HG02759 (cell line): ENCODE data around the gene TCF7L1.

Experiments
- ATAC-seq: cut with Tn5 transposase; IDR thresholded peaks from one replicate; pipeline ENCODE4 v1.9.1; 2021; ENCODE audit warnings: mild to moderate bottlenecking, moderate library complexity; ENCODE audit not compliant: unreplicated experiment

The TCF7L1 gene

DNA sequence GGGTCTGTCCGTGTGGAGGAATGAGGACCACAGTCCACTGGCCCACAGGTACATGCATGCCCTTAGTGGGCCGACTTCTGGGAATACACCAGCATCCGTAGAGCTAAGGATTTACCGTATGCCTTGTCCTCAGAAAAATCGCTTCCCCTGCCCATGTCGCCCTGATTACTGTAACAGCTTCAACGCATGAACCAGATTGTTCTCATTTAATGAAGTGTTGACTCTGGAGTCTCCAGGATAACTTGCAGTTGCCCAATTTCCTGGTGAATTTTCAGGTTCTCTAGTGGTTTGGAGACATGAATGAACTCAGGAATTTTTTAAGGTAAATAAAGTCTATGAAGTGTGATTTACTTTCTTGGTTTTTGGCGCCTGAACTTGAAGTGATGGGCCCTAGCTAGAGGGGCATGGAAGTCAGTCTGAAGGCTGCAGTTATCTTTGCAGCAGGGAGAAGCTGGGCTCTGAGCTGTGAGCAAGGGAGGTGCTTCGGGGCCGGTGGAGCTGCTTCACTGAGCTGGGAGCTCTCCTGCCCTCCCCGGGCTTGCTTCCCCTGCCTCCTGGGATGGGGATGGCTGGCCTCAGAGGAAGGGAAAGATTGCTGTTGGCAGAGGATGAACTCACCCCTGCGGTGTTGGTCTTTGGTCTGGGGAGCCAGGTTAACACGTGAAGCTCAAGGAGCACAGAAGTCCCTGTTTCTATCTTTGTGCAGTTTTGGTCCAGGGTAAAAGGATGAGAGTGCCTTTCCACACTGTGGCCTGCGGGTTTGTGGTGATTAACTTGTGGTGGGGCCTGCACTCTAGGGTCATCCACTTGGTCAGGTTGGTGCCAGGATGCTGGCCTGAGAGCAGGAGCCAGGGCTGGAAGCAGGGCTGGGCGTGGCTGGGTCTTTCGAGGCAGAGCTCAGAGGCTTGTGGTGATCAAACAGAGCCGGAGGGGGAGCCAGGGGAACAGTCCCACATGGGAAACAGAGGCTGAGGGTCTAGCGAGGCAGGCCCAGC is 28.1 kb downstream of the TCF7L1 start:
- ATAC-seq, result no peak

DNA sequence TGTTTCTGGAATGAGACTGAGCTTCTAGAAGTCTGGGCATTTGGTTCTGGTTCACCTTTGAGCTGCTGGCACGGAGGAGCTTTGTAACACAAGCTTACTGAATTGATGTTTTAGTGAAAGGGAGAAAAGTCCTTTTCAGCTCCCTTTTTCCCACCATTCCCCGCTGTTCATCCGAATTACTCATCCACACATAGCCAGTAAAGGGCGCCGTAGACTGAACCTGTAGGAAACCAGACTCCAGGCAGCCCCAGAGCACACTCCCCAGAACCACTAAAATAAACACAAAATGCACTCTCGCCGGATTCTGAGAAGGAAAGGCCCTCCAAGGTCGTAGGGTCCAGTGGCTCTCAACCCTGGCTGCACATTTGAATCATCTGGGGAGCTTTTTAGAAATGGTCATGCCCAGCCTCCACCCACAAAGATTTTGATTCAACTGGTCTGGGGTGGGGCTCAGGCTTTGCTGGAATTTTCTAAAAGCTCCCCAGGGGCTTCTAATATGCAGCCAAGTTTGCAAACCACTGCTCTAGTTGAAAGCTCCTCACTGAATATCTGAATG is 29.6 kb downstream of the TCF7L1 start:
- no peak for ATAC-seq

DNA sequence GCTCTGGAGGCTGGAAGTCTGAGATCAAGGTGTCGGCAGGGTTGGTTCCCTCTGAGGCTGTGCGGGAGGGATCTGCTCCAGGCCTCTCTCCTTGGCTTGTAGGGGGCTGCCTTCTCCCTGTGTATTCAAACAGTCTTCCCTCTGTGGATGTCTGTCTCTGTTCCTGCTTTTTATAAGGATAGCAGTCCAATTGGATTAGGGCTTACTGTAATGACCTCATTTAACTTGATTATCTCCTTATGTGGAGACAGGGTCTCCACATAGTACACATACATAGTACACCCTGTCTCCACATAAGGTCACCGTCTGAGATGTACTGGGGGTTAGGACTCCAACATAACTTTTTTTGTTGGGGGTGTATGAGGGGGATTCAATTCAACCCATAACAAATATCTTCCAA is 30.5 kb downstream of the TCF7L1 start:
- no peak for ATAC-seq

DNA sequence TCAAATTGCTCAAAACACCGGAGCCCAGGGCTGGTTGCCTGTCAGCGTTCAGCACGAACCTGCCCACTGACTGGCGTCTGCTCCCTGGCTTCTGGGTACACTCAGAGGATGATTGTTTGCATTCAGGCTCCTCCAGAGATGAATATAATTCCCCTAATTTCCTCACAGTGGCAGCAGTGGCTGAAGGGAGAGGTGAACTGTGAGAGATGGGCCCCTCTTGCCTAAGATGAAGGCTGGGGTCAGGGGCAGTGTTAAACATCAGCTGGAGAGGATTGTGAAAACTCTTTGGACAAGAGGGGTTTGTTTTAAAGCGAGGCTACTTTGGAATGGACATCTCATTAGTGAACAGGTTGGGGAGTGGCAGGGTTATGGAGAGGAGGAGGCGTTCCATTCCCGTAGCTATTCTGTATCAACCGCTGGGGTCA is 31.0 kb downstream of the TCF7L1 start:
- no peak for ATAC-seq

DNA sequence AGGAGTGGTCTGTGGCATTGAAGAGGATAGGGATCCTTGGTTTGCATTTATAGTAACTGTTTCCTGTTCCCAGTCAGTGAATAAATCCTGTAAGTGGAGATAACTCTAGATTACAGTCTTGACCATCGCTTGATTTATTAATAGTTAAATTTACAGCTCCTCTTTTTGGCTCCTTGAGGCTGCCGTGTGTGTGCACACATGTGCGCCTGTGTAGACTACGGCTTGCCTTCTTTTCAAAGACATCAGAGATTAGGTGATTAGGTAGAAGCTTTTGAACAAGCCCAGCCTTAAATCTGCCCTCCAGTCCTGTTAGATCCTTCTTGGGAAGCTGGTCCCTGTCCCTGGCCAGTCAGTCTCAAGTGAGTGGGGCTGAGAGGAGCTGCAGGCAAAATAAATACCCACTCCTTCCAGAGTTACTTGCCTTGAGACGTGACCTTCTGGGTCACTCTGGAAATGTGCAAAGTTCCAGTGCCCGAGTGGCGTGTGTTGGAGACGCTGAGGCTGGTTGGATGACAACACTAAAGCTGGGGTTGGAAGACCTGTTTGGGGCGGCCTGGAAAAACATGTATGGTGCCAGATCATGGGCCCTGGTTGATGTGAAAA is 32.0 kb downstream of the TCF7L1 start:
- no peak for ATAC-seq

DNA sequence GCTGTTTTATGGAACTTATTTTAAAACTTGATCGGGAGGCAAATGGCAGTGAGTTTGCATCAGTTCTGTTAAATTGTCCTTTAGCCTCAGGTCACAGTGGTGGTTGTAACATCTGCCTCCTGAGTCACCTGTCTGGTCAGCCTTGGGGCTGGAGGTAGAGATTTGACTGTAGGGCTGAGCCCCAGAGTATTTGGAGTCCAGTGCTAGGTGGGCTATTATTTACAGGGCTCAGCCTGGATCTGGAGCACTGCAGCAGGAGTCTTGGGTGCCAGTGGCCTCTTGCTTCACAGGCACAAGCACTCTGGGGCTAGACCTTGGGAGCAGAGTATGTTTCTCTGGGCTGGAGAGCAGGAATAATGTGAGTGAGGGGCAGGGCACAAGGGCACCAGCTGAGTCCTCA is 32.8 kb downstream of the TCF7L1 start:
- ATAC-seq, result no peak

DNA sequence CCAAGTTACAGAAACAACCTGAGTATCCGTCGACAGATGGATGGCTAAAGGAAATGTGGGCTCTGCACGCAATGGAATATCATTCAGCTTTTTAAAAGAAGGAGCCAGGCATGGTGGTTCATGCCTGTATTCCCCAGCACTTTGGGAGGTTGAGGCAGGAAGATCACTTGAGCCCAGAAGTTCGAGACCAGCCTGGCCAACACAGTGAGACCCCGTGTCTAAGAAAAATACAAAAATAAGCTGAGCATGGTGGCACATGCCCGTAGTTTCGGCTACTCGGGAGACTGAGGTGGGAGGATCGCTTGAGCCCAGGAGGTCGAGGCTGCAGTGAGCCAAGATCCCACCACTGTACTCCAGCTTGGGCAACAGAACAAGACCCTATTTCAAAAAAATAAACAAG is 34.3 kb downstream of the TCF7L1 start:
- no peak for ATAC-seq

DNA sequence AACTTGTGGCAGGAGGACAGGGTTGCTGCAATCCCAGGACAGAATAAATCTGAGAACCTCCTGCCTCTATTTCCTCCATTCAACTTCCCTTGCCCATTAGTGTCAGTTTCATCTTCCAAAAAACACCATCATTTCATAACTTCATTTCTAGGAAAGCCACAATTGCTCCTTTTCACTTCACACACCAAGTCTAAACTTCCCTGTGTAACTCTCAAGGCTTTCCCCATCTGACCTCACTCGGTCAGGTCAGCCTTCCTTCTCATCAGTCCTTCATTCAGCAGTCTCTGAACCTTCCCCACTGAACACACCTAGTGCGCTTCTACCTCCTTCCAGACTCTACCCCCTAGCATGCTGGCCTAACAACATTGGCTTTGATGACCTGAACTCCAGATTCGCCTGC is 35.8 kb downstream of the TCF7L1 start:
- no peak for ATAC-seq

DNA sequence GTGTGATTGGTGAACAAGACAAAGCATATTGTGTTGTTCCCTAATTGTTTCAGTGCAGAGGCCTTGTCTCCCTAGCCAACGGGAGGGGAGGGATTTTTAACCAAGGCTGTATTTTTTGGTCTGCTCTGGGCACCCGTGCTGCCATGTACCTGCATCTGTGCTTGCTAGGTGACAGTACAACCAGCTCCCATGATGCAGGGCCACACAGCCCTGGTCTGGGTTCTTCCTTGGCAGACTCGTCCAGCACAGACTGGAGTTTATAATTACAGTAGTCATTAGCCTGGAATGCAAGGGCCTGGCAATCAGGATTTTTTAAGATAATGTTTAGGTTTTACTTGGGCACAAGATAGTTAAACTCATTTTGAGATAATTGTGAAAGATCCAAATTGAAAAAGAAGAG is 36.4 kb downstream of the TCF7L1 start:
- ATAC-seq, result no peak

DNA sequence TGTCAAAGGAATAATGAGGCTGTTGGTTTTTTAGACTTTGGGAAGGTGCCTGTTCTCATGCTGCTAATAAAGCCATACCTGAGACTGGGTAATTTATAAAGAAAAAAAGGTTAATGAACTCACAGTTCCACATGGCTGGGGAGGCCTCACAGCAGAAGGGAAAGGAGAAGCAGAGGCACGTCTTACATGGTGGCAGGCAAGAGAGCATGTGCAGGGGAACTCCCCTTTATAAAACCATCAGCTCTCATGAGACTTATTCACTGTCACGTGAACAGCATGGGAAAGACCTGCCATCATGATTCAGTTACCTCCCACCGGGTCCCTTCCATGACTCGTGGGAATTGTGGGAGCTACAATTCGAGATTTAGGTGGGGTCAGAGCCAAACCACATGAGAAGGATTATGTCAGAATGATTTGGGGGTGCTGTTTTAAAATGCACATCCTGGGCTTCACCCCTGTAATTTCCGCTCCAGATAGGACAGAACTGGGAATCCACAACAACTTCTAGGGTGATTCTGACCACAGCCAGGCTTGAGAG is 37.8 kb downstream of the TCF7L1 start:
- ATAC-seq, result no peak

DNA sequence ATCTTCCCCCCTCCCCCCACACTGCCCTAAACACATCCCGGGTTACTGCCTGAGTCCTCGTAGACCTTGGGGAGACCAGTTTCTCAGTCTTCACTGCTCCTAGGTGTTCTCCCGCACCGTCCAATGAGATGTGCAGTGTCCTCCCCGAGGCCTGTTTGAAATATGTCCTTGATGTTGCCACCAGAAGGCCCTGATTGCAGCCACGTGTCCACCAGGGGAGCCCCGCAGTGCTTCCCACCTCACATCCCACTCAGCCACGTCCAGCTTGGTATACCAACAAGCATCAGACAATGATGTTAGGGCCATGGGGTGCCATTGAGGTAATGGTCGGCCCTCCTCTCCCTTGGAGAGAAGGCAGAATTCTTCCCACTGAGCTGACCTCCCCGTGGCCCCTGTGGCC is 38.7 kb downstream of the TCF7L1 start:
- ATAC-seq, result no peak

DNA sequence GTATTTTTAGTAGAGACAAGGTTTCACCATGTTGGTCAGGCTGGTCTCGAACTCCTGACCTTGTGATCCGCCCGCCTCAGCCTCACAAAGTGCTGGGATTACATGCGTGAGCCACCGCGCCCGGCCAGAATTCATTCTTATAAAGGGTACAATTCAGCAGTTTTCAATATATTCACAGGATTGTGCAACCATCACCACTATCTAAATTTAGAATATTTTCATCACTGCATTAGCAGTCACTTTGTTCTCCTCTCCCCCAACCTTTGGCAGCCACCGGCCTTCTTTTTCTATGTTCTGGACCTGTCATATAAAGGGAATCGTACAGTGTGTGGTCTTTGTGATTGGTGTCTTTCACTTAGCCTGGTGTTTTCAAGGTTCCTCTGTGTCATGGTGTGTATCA is 40.7 kb downstream of the TCF7L1 start:
- no peak for ATAC-seq

DNA sequence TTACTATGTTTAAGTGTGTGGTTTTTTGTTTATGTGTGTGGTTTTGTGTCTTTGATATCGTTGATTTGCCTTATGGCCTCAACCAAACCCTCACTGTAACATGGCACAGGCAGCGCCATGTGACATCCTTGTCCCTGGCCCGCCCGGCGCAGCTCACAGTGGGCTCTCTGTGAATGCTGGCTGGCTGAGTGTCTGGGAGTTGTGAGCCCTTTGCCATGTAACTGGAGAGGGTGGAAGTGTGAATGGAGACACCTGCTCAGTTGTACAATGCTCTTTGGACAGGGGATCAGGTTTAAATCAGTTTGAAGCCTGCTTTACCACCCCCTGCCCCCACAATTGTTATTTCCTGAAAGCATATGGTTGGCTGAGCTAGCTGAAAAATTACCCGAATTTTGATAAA is 41.8 kb downstream of the TCF7L1 start:
- no peak for ATAC-seq

DNA sequence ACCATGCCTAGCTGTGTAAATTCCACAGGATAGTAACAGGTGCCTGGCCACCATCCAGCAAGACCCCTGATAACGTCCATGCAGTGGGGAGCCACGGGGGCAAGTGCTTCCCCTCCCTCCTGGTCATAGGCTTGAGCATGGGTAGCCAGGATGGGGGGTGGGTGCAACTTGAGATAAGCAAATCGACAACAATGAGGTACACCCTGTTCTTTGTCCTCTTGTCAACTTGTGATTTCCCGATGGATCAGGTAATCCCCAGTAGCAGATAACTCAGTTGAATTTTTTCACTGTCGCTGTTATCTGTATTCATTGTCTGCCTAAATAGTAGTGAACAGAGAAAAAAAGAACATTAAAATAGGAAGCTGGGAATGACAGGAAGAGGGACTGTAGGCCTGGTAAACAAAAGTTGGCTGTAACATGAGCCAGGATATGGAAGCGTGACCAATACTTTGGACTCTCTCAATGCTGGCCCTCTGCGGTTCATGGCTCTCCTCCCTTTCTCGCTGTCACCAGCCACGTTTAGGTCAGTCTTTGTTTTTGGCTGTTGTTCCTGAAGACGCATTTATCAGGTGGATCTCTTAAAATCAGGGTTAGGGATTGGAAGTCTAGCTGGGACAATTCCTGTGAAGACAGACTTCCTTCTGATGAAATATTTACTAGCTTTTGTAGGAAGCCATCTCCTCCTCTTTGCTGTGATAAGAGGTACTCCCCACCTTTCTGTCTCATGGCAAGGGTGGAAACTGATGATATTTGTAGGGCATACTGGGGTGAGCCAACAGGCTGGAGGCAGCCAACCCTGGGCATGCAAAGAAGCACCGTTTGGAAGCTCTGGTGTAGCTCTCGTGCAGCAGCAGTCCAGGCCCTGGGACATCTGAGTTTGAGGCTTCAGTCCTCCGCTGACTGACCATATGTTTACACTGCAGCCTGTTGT is 42.4 kb downstream of the TCF7L1 start:
- no peak for ATAC-seq

DNA sequence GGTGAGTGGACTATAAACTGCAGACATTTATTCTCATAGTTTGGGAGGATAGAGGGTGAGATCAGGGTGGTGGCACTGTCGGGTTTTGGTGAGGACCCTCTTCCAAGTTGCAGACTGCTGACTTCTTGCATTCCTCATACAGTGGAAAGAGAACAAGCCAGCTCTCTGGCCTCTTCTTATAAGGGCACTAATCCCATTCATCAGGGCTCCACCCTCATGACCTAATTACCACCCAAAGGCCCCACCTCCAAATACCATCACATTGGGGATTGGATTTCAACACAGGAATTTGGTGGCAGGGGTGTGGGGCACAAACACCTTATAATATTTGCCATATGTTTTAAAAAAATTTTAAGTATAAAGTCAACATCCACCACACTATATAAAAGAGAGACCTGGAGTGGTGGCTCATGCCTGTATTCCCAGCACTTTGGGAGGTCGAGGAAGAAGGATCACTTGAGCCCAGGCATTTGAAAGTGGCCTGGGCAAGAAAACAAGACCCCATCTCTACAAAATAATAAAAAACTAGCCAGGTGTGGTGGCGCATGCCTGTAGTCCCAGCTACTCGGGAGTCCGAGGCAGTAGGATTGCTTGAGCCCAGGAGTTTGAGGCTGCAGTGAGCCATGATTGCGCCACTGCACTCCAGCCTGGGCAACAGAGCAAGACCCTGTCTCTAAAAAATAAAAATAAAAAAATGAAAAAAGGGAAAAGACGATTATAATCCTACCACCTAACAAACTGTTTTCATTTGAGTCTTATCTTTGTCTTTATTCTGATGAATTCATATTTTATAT is 44.0 kb downstream of the TCF7L1 start:
- ATAC-seq, result no peak

DNA sequence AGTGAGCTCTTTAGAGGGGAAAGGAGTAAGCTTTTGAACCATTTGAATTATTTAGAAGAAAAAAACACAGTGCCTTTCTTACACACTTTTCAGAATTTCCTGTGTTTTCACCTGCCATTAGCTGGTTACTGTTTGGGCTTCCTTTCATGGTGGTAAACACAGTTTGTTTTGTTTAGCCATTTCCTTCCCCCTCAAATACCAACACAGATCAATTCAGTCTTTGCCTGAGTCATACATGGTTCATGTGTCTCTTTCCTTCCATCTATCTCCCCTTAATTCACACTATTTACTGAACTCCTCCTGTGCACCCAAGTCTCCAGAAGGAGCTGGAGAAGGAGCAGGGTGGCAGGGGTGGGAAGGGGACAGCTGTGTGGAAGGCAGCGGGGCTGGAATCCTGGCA is 45.0 kb downstream of the TCF7L1 start:
- no peak for ATAC-seq

DNA sequence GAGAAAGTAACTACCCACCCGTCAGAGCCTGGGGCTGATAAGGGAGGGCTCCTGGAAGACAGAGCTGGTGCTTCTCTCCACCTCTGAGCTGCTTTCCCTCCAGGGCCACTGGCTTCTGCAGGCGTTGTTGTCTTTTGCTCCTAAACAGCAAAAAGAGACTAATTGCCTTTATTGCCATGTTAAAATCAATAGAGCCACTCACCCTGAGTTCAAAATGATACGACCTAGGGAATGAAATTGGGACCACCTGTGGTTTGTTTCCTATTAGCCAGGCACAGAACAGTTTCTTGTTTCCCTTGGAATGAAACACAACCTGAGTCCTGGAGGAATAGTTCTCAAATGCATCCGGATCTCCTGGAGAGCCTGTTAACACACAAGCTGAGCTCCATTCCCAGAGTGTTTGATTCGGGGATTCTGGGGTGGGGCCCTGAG is 45.8 kb downstream of the TCF7L1 start:
- ATAC-seq, result no peak

DNA sequence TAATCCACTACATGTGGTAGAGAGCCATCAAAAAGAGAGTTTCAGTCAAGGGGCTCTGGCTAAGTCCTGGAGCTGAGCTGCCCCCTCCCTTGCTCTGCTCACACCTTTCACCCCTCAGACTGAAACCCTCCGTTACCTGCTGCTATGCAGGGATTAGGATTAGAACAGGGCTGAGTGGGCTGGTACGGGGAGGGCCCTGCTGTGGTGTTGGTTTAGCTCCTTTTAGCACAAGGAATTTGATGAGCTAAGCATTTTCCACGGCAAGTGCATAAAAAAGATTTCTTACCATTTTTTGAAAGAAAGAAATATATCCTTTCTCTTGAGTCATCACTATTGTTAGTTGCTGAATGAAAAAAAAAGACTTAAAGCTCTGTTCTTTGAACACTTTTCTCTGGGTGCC is 46.3 kb downstream of the TCF7L1 start:
- ATAC-seq, result no peak

DNA sequence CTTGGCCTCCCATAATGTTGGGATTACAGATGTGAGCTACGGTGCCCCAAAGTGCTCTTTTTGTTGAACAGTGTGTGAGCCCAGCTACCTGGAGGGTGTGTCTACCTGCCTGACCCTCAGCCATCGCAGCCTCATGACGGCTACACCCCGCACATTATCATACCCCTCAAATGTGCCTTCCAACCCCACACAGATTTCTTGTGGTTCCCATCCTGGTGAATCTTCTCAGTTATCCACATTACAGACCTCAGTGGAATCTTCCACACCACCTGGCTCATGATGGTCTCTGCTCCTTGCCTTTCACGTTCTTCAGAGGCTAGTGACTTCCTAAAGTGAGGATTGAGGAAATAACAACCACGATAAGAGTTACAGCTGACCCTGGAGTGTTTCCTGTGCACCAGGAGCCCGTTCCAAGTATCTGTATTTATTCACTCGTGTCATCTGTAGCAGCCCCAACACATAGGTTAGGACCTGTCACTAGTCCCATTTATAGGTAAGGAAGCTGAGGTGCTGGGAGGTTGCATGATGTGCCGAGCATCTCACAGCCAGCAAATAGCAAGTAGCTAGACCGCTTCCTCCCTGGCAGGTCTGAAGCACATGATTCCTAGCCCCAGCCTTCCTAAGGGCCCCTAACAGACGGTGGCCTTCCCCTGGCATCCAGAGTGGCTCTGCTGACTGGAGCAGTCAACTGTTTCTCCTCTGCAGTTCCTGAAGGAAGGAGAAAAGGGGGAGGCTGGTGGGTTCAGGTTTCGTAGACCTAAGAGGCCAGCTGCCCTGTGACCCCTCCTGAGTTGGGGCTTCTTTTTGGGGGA is 47.3 kb downstream of the TCF7L1 start:
- ATAC-seq, result no peak
